CD4-positive, alpha-beta T cell (primary cell): ENCODE measurements around the gene VSIG1. TPM values are rescaled to one million over a fixed set of nuclear protein-coding genes. Genes with fewer than 3 reads are reported as not detected.

Experiments
- ATAC-seq: fragments of 200-7000 bp; cut with Tn5 transposase; one replicate; pipeline ENCODE4 v1.10.0; 2022; ENCODE audit warnings: mild to moderate bottlenecking; ENCODE audit not compliant: poor library complexity
- CTCF ChIA-PET: fragments of 350-600 bp; sonication (Branson Sonifier 250); formaldehyde crosslinking; loops from one replicate; lab custom pipeline; 2021; ENCODE audit warnings: antibody characterized with exemption, inconsistent platforms; lab: Charles Lee
- POLR2A ChIA-PET: fragments of 350-600 bp; sonication (Branson Sonifier 250); formaldehyde crosslinking; loops from one replicate; lab custom pipeline; 2021; ENCODE audit warnings: antibody characterized with exemption, inconsistent platforms; lab: Charles Lee
- DNase-seq, 14 experiments: peaks; one replicate each; pipeline ENCODE4 v3.0.0-alpha.2; 2013 to 2020; ENCODE audit warnings: mixed read lengths in 2 of 14
- H3K27ac ChIP-seq, 2 donors: one replicate each; pipeline versions ENCODE4 v1.5.1 to v1.7.0; 2013; ENCODE audit warnings: low read length in 2 of 2, low read depth in 1 of 2, mild to moderate bottlenecking in 1 of 2
- H3K27me3 ChIP-seq, 2 experiments: 1 replicate in 1 of 2; 2 replicates in 1 of 2; pipeline versions ENCODE4 v1.6.1 to v1.7.0; 2013; ENCODE audit warnings: low read length in 2 of 2, control low read depth in 1 of 2, mild to moderate bottlenecking in 1 of 2, moderate library complexity in 1 of 2; ENCODE audit not compliant: insufficient read depth in 2 of 2, control insufficient read depth in 1 of 2
- H3K36me3 ChIP-seq: one replicate; pipeline ENCODE4 v1.6.1; 2013; ENCODE audit warnings: low read length, control low read depth; ENCODE audit not compliant: insufficient read depth
- H3K4me1 ChIP-seq: one replicate; pipeline ENCODE4 v1.6.1; 2013; ENCODE audit warnings: low read length, control low read depth; ENCODE audit not compliant: insufficient read depth
- H3K4me3 ChIP-seq: one replicate; pipeline ENCODE4 v1.5.1; 2013; ENCODE audit warnings: mild to moderate bottlenecking, low read length, moderate library complexity
- H3K9me3 ChIP-seq, 2 experiments: 1 replicate in 1 of 2; 2 replicates in 1 of 2; pipeline versions ENCODE4 v1.6.1 to v1.7.0; 2013; ENCODE audit warnings: low read length in 2 of 2, mild to moderate bottlenecking in 2 of 2, control low read depth in 1 of 2, moderate library complexity in 1 of 2; ENCODE audit not compliant: control insufficient read depth in 1 of 2, insufficient read depth in 1 of 2
- H3K27ac Mint-ChIP-seq: one replicate; pipeline ENCODE4 v1.8.0; 2020; ENCODE audit warnings: mixed read lengths
- H3K27me3 Mint-ChIP-seq: one replicate; pipeline ENCODE4 v1.8.0; 2021; ENCODE audit warnings: mixed read lengths
- H3K36me3 Mint-ChIP-seq: one replicate; pipeline ENCODE4 v1.8.0; 2021; ENCODE audit warnings: low read depth, mixed read lengths
- H3K4me1 Mint-ChIP-seq: one replicate; pipeline ENCODE4 v1.8.0; 2021; ENCODE audit warnings: low read depth, mixed read lengths
- H3K4me3 Mint-ChIP-seq: one replicate; pipeline ENCODE4 v1.8.0; 2020; ENCODE audit warnings: mild to moderate bottlenecking, mixed read lengths
- H3K9me3 Mint-ChIP-seq: one replicate; pipeline ENCODE4 v1.8.0; 2020; ENCODE audit warnings: mixed read lengths
- CTCF ChIP-seq: fragments of 200-600 bp; IDR thresholded peaks from one replicate; pipeline ENCODE4 v1.8.0; 2022; ENCODE audit warnings: antibody characterized with exemption, mild to moderate bottlenecking
- intact Hi-C, 2 experiments: fragments of 100-400 bp; cut with DNase I in 1 of 2; cut with micrococcal nuclease in 1 of 2; formaldehyde crosslinking; loops; one replicate each; pipeline versions ENCODE4 v1.15.1 to v1.9.0; 2023 to 2025; cut with DNase I, micrococcal nuclease
- total RNA-seq, 174 experiments: library from RNA in 2 of 174; stranded (reverse) in 2 of 174; gene quantifications; one replicate each; pipeline ENCODE4 v1.2.3 and lab custom pipeline; 2021 to 2026

The VSIG1 gene
- total RNA-seq, 2 experiments from 2014 or later = 12.5 to 14.9 TPM

GRCh38 chrX:108105473-108105872, 60.6 kb downstream of the VSIG1 start:
- Mint-ChIP-seq H3K36me3 (peaks cover 11% of the 10 kb centered on the region), H3K27ac (no peak overlapping the region), H3K9me3 (no peaks in the 10 kb centered on the region), H3K4me1 (no peaks in the 10 kb centered on the region), H3K4me3 (no peak overlapping the region), H3K27me3 (no peaks in the 10 kb centered on the region)
- H3K27me3 ChIP-seq = no peaks in the 10 kb centered on the region
- POLR2A ChIA-PET = no interaction called here
- ATAC-seq (no peak), DNase-seq (no peak)
- H3K4me3 ChIP-seq = no peak overlapping the region
- intact Hi-C loops = no loop called here
- H3K27ac ChIP-seq = no peak overlapping the region
- no peak for TF ChIP-seq CTCF
- no peaks in the 10 kb centered on the region for H3K9me3 ChIP-seq
- CTCF ChIA-PET = no interaction called here
- H3K36me3 ChIP-seq = peaks cover 3% of the 10 kb centered on the region
- H3K4me1 ChIP-seq = no peaks in the 10 kb centered on the region

GRCh38 chrX:108114541-108114940, 69.7 kb downstream of the VSIG1 start:
- H3K27me3 ChIP-seq = no peaks in the 10 kb centered on the region
- H3K4me3 Mint-ChIP-seq = no peak overlapping the region
- no peaks in the 10 kb centered on the region for H3K9me3 Mint-ChIP-seq
- ChIA-PET POLR2A (no interaction called here), CTCF (no interaction called here)
- no peaks in the 10 kb centered on the region for H3K4me1 Mint-ChIP-seq
- no peaks in the 10 kb centered on the region for H3K36me3 Mint-ChIP-seq
- DNase-seq = no peak
- ATAC-seq = no peak
- no peaks in the 10 kb centered on the region for H3K9me3 ChIP-seq
- no peak overlapping the region for H3K4me3 ChIP-seq
- H3K36me3 ChIP-seq = no peaks in the 10 kb centered on the region
- no peak overlapping the region for H3K27ac ChIP-seq
- H3K4me1 ChIP-seq = no peaks in the 10 kb centered on the region
- no peak overlapping the region for H3K27ac Mint-ChIP-seq
- TF ChIP-seq CTCF = no peak
- intact Hi-C loops = no loop called here
- no peaks in the 10 kb centered on the region for H3K27me3 Mint-ChIP-seq

- Mint-ChIP-seq H3K36me3 (no peaks in the 10 kb centered on the region), H3K4me3 (no peak overlapping the region), H3K9me3 (no peaks in the 10 kb centered on the region), H3K27ac (no peak overlapping the region), H3K27me3 (no peaks in the 10 kb centered on the region), H3K4me1 (no peaks in the 10 kb centered on the region)
- no peak for TF ChIP-seq CTCF
- no peak for ATAC-seq
- intact Hi-C loops = no loop called here
- ChIA-PET CTCF (no interaction called here), POLR2A (no interaction called here)
- no peak for DNase-seq
- no peak overlapping the region for H3K4me3 ChIP-seq
- H3K36me3 ChIP-seq = no peaks in the 10 kb centered on the region
- no peak overlapping the region for H3K27ac ChIP-seq
- no peaks in the 10 kb centered on the region for H3K4me1 ChIP-seq
- H3K27me3 ChIP-seq = no peaks in the 10 kb centered on the region
- H3K9me3 ChIP-seq = no peaks in the 10 kb centered on the region
Measured at GRCh38 chrX:108117988-108118387, 73.1 kb downstream of the VSIG1 start.
